DOHH2 (cell line): ENCODE measurements around the gene PIP4K2C.

Experiments used
- H3F3A ChIP-seq: fragments of 200-600 bp; sonication (generic), shearing (Covaris generic); 2 replicates; pipeline ENCODE4 v1.6.0; 2016; ENCODE audit warnings: antibody characterized with exemption, mild to moderate bottlenecking; ENCODE audit not compliant: control insufficient read depth, insufficient read depth
- H3K27ac ChIP-seq: fragments of 200-600 bp; sonication (generic); 2 replicates; pipeline ENCODE4 v1.5.1; 2014; ENCODE audit warnings: low read depth, mild to moderate bottlenecking, low read length, moderate library complexity
- H3K27me3 ChIP-seq: fragments of 200-600 bp; sonication (generic); 2 replicates; pipeline ENCODE4 v1.6.1; 2014; ENCODE audit warnings: mild to moderate bottlenecking, low read length, mixed read lengths; ENCODE audit not compliant: control insufficient read depth
- H3K36me3 ChIP-seq: fragments of 200-600 bp; sonication (generic); 2 replicates; pipeline ENCODE4 v1.6.1; 2014; ENCODE audit warnings: mild to moderate bottlenecking, low read length, moderate library complexity, mixed read lengths; ENCODE audit not compliant: control insufficient read depth
- H3K4me1 ChIP-seq: fragments of 200-600 bp; sonication (generic); 2 replicates; pipeline ENCODE4 v1.6.1; 2014; ENCODE audit warnings: mild to moderate bottlenecking, low read length, mixed read lengths; ENCODE audit not compliant: control insufficient read depth
- H3K4me2 ChIP-seq: fragments of 200-600 bp; sonication (generic); 2 replicates; pipeline ENCODE4 v1.6.0; 2014; ENCODE audit warnings: mild to moderate bottlenecking, low read length, moderate library complexity
- H3K4me3 ChIP-seq: fragments of 200-600 bp; sonication (generic); 2 replicates; pipeline ENCODE4 v1.5.1; 2014; ENCODE audit warnings: mild to moderate bottlenecking, low read length, mixed read lengths
- H3K79me2 ChIP-seq: fragments of 200-600 bp; sonication (generic); 2 replicates; pipeline ENCODE4 v1.6.1; 2014; ENCODE audit warnings: mild to moderate bottlenecking, low read length, mixed read lengths; ENCODE audit not compliant: control insufficient read depth
- H3K9me2 ChIP-seq: fragments of 200-600 bp; sonication (generic); replicated peaks from 2 replicates; pipeline ENCODE4 v1.6.1; 2014; ENCODE audit warnings: mild to moderate bottlenecking, low read length, mixed read lengths; ENCODE audit not compliant: control insufficient read depth
- H3K9me3 ChIP-seq: fragments of 200-600 bp; sonication (generic); 2 replicates; pipeline ENCODE4 v1.6.1; 2014; ENCODE audit warnings: antibody characterized with exemption, low read length, mixed read lengths; ENCODE audit not compliant: control insufficient read depth, insufficient read depth
- H4K20me1 ChIP-seq: fragments of 200-600 bp; sonication (generic); 2 replicates; pipeline ENCODE4 v1.6.0; 2014; ENCODE audit warnings: low read depth, mild to moderate bottlenecking, antibody characterized with exemption, low read length, moderate library complexity; ENCODE audit not compliant: control insufficient read depth, insufficient read depth
- CTCF ChIP-seq: fragments of 200-600 bp; sonication (generic); IDR thresholded peaks from one replicate; pipeline ENCODE4 v1.5.1; 2014; ENCODE audit warnings: antibody characterized with exemption, mild to moderate bottlenecking, low read depth, low read length; ENCODE audit not compliant: poor library complexity, severe bottlenecking
- EZH2phosphoT487 ChIP-seq: fragments of 200-600 bp; sonication (generic); IDR thresholded peaks from 2 replicates; pipeline ENCODE4 v1.6.1; 2017; ENCODE audit warnings: borderline replicate concordance, mild to moderate bottlenecking, antibody characterized with exemption, low read length, moderate library complexity, mixed read lengths

PIP4K2C gene

GRCh38 chr12:57606821-57607220, 15.8 kb downstream of the PIP4K2C start:
- no peak for TF ChIP-seq CTCF
- TF ChIP-seq EZH2phosphoT487 = no peak
- no peaks in the 10 kb centered on the region for H4K20me1 ChIP-seq

GRCh38 chr12:57607958-57608663, 17.1 kb downstream of the PIP4K2C start:
- no peaks in the 10 kb centered on the region for H3K9me3 ChIP-seq
- H3K36me3 ChIP-seq = no peaks in the 10 kb centered on the region
- H3K9me2 ChIP-seq = no peaks in the 10 kb centered on the region
- TF ChIP-seq CTCF (no peak), EZH2phosphoT487 (no peak)
- H3K4me1 ChIP-seq = peaks cover 9% of the 10 kb centered on the region
- no peak overlapping the region for H3K4me3 ChIP-seq
- peaks cover 3% of the 10 kb centered on the region; the same call in 1 of the 2 replicates for H3F3A ChIP-seq
- H3K79me2 ChIP-seq = no peaks in the 10 kb centered on the region
- no peaks in the 10 kb centered on the region for H4K20me1 ChIP-seq
- H3K4me2 ChIP-seq = no peak overlapping the region
- H3K27me3 ChIP-seq = peaks cover 55% of the 10 kb centered on the region
- no peak overlapping the region for H3K27ac ChIP-seq

More at GRCh38 chr12:57606821-57607220, 15.8 kb downstream of the PIP4K2C start:
- Histone ChIP-seq H3K27me3 (peaks cover 42% of the 10 kb centered on the region), H3K36me3 (peaks cover 6% of the 10 kb centered on the region; the same call in 1 of the 2 replicates), H3K79me2 (no peaks in the 10 kb centered on the region), H3K9me2 (no peaks in the 10 kb centered on the region), H3K9me3 (no peaks in the 10 kb centered on the region), H3K27ac (no peak overlapping the region), H3K4me1 (peaks cover 5% of the 10 kb centered on the region; the same call in 1 of the 2 replicates), H3F3A (peaks cover 3% of the 10 kb centered on the region; the same call in 1 of the 2 replicates), H3K4me2 (no peak overlapping the region), H3K4me3 (no peak overlapping the region)

GRCh38 chr12:57609101-57609780, 18.2 kb downstream of the PIP4K2C start:
- Histone ChIP-seq H3K4me1 (peaks cover 20% of the 10 kb centered on the region), H3K27ac (no peak overlapping the region), H3K4me2 (no peak overlapping the region), H3K9me3 (no peaks in the 10 kb centered on the region), H3F3A (peaks cover 3% of the 10 kb centered on the region; the same call in 1 of the 2 replicates), H3K4me3 (no peak overlapping the region), H3K79me2 (no peaks in the 10 kb centered on the region), H3K27me3 (peaks cover 65% of the 10 kb centered on the region), H3K9me2 (no peaks in the 10 kb centered on the region), H4K20me1 (no peaks in the 10 kb centered on the region), H3K36me3 (no peaks in the 10 kb centered on the region)
- no peak for TF ChIP-seq CTCF
- no peak for TF ChIP-seq EZH2phosphoT487
